NCI-H1105 treated with DMSO at 0.1 percent for 48 hours (cell line): ENCODE results near the gene ANXA7.
"Not testable (repeated sequence)": the region's sequence is repeated elsewhere in the genome, so short reads cannot be mapped to it uniquely, and the experiment has no call there.

Experiments
- DNase-seq: peaks from one replicate; lab custom pipeline; 2025; lab: John Stamatoyannopoulos, UW

ANXA7 gene

GRCh38 chr10:73338801-73339368 is 75.0 kb downstream of the ANXA7 start:
- DNase-seq: no peak

GRCh38 chr10:73333202-73333601 is 80.7 kb downstream of the ANXA7 start:
- DNase-seq: no peak

- no peak for DNase-seq
Observed at GRCh38 chr10:73332379-73332778, 81.5 kb downstream of the ANXA7 start.

GRCh38 chr10:73328523-73328922 is 85.3 kb downstream of the ANXA7 start:
- DNase-seq: not testable (repeated sequence)

GRCh38 chr10:73325290-73325689 is 88.6 kb downstream of the ANXA7 start:
- not testable (repeated sequence) for DNase-seq
